H9 (cell line): Measurements from ENCODE around the gene DPAGT1. TPM values are rescaled to one million over a fixed set of nuclear protein-coding genes. Genes with fewer than 3 reads are reported as not detected.
A peak's percentile ranks its signal among the peaks of the same experiment; 100 is the strongest.

Experiments
- DNase-seq: peaks from one replicate; pipeline ENCODE4 v3.0.0-alpha.2; 2017
- H2AFZ ChIP-seq: one replicate; pipeline ENCODE4 v1.6.1; 2013; ENCODE audit warnings: mild to moderate bottlenecking, low read length, control low read depth, moderate library complexity
- H2AK5ac ChIP-seq: 2 replicates; pipeline ENCODE4 v1.6.1; 2013; ENCODE audit warnings: low read length, control low read depth, mixed read lengths; ENCODE audit not compliant: insufficient read length
- H2BK120ac ChIP-seq: one replicate; pipeline ENCODE4 v1.6.1; 2013; ENCODE audit warnings: low read depth, mild to moderate bottlenecking, low read length, control low read depth, inconsistent platforms; ENCODE audit not compliant: poor library complexity, severe bottlenecking
- H2BK12ac ChIP-seq: 2 replicates; pipeline ENCODE4 v1.6.1; 2013; ENCODE audit warnings: low read length, control low read depth, mixed read lengths, low read depth; ENCODE audit not compliant: insufficient read length
- H2BK15ac ChIP-seq: 2 replicates; pipeline ENCODE4 v1.6.1; 2013; ENCODE audit warnings: low read depth, low read length, control low read depth
- H2BK20ac ChIP-seq: one replicate; pipeline ENCODE4 v1.6.1; 2013; ENCODE audit warnings: low read depth, mild to moderate bottlenecking, low read length, control low read depth, inconsistent platforms; ENCODE audit not compliant: poor library complexity, severe bottlenecking
- H2BK5ac ChIP-seq: 2 replicates; pipeline ENCODE4 v1.6.1; 2013; ENCODE audit warnings: low read length, control low read depth, mixed read lengths; ENCODE audit not compliant: insufficient read length
- H3K14ac ChIP-seq: 2 replicates; pipeline ENCODE4 v1.6.1; 2013; ENCODE audit warnings: low read length, control low read depth; ENCODE audit not compliant: insufficient read depth
- H3K18ac ChIP-seq: 2 replicates; pipeline ENCODE4 v1.6.1; 2013; ENCODE audit warnings: low read depth, mild to moderate bottlenecking, mixed read lengths, low read length, control low read depth; ENCODE audit not compliant: insufficient read length
- H3K23ac ChIP-seq: 2 replicates; pipeline ENCODE4 v1.6.1; 2013; ENCODE audit warnings: low read length, control low read depth, mixed read lengths, low read depth; ENCODE audit not compliant: insufficient read length
- H3K23me2 ChIP-seq: 2 replicates; pipeline ENCODE4 v1.6.1; 2013; ENCODE audit warnings: low read depth, mild to moderate bottlenecking, mixed read lengths, low read length, control low read depth; ENCODE audit not compliant: insufficient read length, poor library complexity, severe bottlenecking
- H3K27ac ChIP-seq: 2 replicates; pipeline ENCODE4 v1.5.1; 2013; ENCODE audit warnings: low read length, control low read depth, mixed read lengths, low read depth; ENCODE audit not compliant: insufficient read length
- H3K27me3 ChIP-seq: 2 replicates; pipeline ENCODE4 v1.6.1; 2013; ENCODE audit warnings: low read length, control low read depth, inconsistent platforms; ENCODE audit not compliant: insufficient read depth
- H3K4ac ChIP-seq: 2 replicates; pipeline ENCODE4 v1.6.1; 2013; ENCODE audit warnings: low read depth, mild to moderate bottlenecking, control low read depth, inconsistent platforms, low read length, moderate library complexity
- H3K4me1 ChIP-seq: 2 replicates; pipeline ENCODE4 v1.6.1; 2013; ENCODE audit warnings: low read length, control low read depth, inconsistent platforms; ENCODE audit not compliant: insufficient read depth
- H3K4me2 ChIP-seq: 2 replicates; pipeline ENCODE4 v1.6.1; 2013; ENCODE audit warnings: low read length, control low read depth, mixed read lengths; ENCODE audit not compliant: insufficient read length, insufficient read depth
- H3K56ac ChIP-seq: 2 replicates; pipeline ENCODE4 v1.6.1; 2013; ENCODE audit warnings: low read depth, mild to moderate bottlenecking, mixed read lengths, low read length, control low read depth; ENCODE audit not compliant: insufficient read length
- H3K79me1 ChIP-seq: 2 replicates; pipeline ENCODE4 v1.6.1; 2013; ENCODE audit warnings: low read depth, mild to moderate bottlenecking, moderate library complexity, low read length, control low read depth, inconsistent platforms; ENCODE audit not compliant: insufficient read depth, poor library complexity, severe bottlenecking
- H3K79me2 ChIP-seq: 2 replicates; pipeline ENCODE4 v1.6.1; 2013; ENCODE audit warnings: low read length, control low read depth, inconsistent platforms; ENCODE audit not compliant: insufficient read depth
- H3K9ac ChIP-seq: 2 replicates; pipeline ENCODE4 v1.6.1; 2013; ENCODE audit warnings: low read length, control low read depth, mixed read lengths; ENCODE audit not compliant: insufficient read length; ENCODE audit errors: extremely low read depth
- H3K9me3 ChIP-seq: one replicate; pipeline ENCODE4 v1.6.1; 2013; ENCODE audit warnings: low read depth, low read length, inconsistent platforms; ENCODE audit not compliant: control insufficient read depth
- H3T11ph ChIP-seq: one replicate; pipeline ENCODE4 v1.6.1; 2013; ENCODE audit warnings: mild to moderate bottlenecking, low read length, control low read depth, inconsistent platforms
- H4K20me1 ChIP-seq: one replicate; pipeline ENCODE4 v1.6.1; 2013; ENCODE audit not compliant: control insufficient read depth, insufficient read length, insufficient read depth
- H4K5ac ChIP-seq: 2 replicates; pipeline ENCODE4 v1.6.1; 2013; ENCODE audit warnings: low read depth, mild to moderate bottlenecking, mixed read lengths, low read length, control low read depth; ENCODE audit not compliant: insufficient read length
- H4K8ac ChIP-seq: replicated peaks from 2 replicates; pipeline ENCODE4 v1.6.1; 2013; ENCODE audit warnings: low read length, control low read depth, mixed read lengths, low read depth; ENCODE audit not compliant: insufficient read length
- H4K91ac ChIP-seq: 2 replicates; pipeline ENCODE4 v1.6.1; 2013; ENCODE audit warnings: low read depth, mild to moderate bottlenecking, moderate library complexity, mixed read lengths, low read length, control low read depth; ENCODE audit not compliant: insufficient read length
- H3K27ac Mint-ChIP-seq, 3 experiments: 2 replicates in 2 of 3; 3 replicates in 1 of 3; pipeline ENCODE4 v1.8.0; 2020 to 2021; ENCODE audit warnings: mixed read lengths in 3 of 3, mild to moderate bottlenecking in 1 of 3, moderate library complexity in 1 of 3
- H3K27me3 Mint-ChIP-seq: 2 replicates; pipeline ENCODE4 v1.8.0; 2021; ENCODE audit warnings: low read depth, mild to moderate bottlenecking, moderate library complexity, mixed read lengths
- H3K36me3 Mint-ChIP-seq, 3 experiments: 2 replicates in 2 of 3; 3 replicates in 1 of 3; pipeline ENCODE4 v1.8.0; 2020 to 2021; ENCODE audit warnings: low read depth in 3 of 3, mixed read lengths in 3 of 3; ENCODE audit not compliant: insufficient read depth in 1 of 3
- H3K4me1 Mint-ChIP-seq, 2 experiments: 2 replicates each; pipeline ENCODE4 v1.8.0; 2020; ENCODE audit warnings: mixed read lengths in 2 of 2
- H3K4me3 Mint-ChIP-seq, 2 experiments: 2 replicates in 1 of 2; 3 replicates in 1 of 2; pipeline ENCODE4 v1.8.0; 2020 to 2021; ENCODE audit warnings: mild to moderate bottlenecking in 2 of 2, mixed read lengths in 2 of 2, moderate library complexity in 1 of 2
- H3K9me3 Mint-ChIP-seq, 2 experiments: 2 replicates in 1 of 2; 3 replicates in 1 of 2; pipeline ENCODE4 v1.8.0; 2020; ENCODE audit warnings: mild to moderate bottlenecking in 2 of 2, mixed read lengths in 2 of 2, moderate library complexity in 1 of 2
- WGBS: extraction: QIAGEN DNeasy Blood & Tissue Kit; methylation state at CpG from one replicate; pipeline ENCODE4 v1.1.7; 2013; ENCODE audit warnings: missing lambda C conversion rate, low lambda C conversion rate, mixed read lengths; ENCODE audit not compliant: insufficient read length; ENCODE audit errors: extremely low coverage; 5-methylcytosine and 5-hydroxymethylcytosine counted together
- long read RNA-seq: library from polyadenylated mRNA; unstranded; transcript quantifications from one replicate; pipeline ENCODE4 v2.0.0, GENCODE V29; 2020
- total RNA-seq: library from RNA; stranded (reverse); gene quantifications from 2 replicates; pipeline ENCODE4 v1.2.1, GENCODE V29; 2021
- TF ChIP-seq, protein P1 (sequence below): fragments of 200-600 bp; sonication (generic); conservative IDR thresholded peaks from 3 replicates; pipeline ENCODE4 v1.8.0; 2021; ENCODE audit warnings: antibody characterized with exemption, mild to moderate bottlenecking

Gene DPAGT1
- 43.6 and 44.5 TPM in 2 replicates for total RNA-seq
- long read RNA-seq, transcript DPAGT1-201 (9 exons, 2,205 nt), result major isoform, 129 of 190 reads
- long read RNA-seq, partial matches to known transcripts, result 24 of 190 reads
- long read RNA-seq, other reads (novel, unspliced or antisense), result 32 of 190 reads

DNA sequence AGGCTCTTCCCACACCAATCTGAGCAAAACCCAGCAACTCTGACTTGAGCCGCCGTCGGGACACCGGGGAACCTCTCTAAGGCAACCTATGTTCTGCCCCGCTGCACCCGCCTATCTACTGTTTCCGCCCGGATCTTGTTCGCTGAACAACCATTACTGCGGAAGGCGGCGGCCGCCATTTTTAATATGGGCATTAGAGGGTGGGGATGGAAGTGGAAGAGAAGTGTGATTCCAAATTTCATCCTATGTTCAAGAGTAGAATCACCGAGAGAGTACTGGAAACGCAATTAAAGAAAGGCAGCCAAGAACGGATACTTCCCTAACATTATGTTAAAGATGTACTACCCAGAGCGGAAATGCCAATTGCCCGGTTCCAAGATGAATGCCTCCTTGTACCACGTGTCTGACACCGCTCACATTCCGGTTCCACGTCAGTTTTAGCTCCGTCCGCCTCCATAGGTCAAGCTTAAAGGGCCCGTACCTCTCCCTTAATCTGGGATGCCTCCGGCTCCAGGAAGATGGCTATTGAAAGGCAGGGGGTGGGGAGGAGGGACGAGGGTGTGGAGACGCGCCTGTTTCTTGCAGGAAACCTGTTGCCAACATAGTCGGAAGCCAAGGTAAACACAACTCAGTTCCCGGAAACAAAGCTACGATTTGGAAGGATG lies at the start of gene DPAGT1:
Gene DPAGT1, minus strand, starts transcription at position 95 of the 665 bp plus-strand sequence. CDS start 198 bp downstream, outside the sequence.
- peak within 1 kb of the TSS; percentile 85 to 91 for H3K4me3 Mint-ChIP-seq
- peak within 1 kb of the TSS; percentile 25 for H4K5ac ChIP-seq
- H2AK5ac ChIP-seq, result no peak within 1 kb of the TSS
- H4K20me1 ChIP-seq, result no peaks in the 10 kb centered on the region
- no CpG with 5 or more reads among the region's 32 CpGs for WGBS
- no peak within 1 kb of the TSS for H3K56ac ChIP-seq
- no peaks in the 10 kb centered on the region; a peak in 1 of 5 replicates for H3K9me3 Mint-ChIP-seq
- H2BK15ac ChIP-seq, result no peak within 1 kb of the TSS
- no peak within 1 kb of the TSS for H3K23ac ChIP-seq
- peak; percentile 97 for DNase-seq
- no peaks in the 10 kb centered on the region; the same call in 1 of the 2 replicates for H3K79me2 ChIP-seq
- H3K4me1 ChIP-seq, result peaks cover 2% of the 10 kb centered on the region; the same call in 1 of the 2 replicates
- H3T11ph ChIP-seq, result no peak within 1 kb of the TSS
- peaks cover 20 to 26% (median 23%) of the 10 kb centered on the region in 3 experiments; a peak in 6 of 7 replicates for H3K36me3 Mint-ChIP-seq
- peaks cover 25 to 28% of the 10 kb centered on the region in 2 experiments for H3K4me1 Mint-ChIP-seq
- H2BK20ac ChIP-seq, result no peak within 1 kb of the TSS
- H3K27me3 Mint-ChIP-seq, result peaks cover 3% of the 10 kb centered on the region; the same call in 1 of the 2 replicates
- no peaks in the 10 kb centered on the region for H3K79me1 ChIP-seq
- no peaks in the 10 kb centered on the region for H3K9me3 ChIP-seq
- peak within 1 kb of the TSS; percentile 81 for H3K27ac ChIP-seq
- peak within 1 kb of the TSS; percentile 91 for H3K4me2 ChIP-seq
- H3K23me2 ChIP-seq, result peaks cover 19% of the 10 kb centered on the region
- H3K27me3 ChIP-seq, result no peaks in the 10 kb centered on the region
- no peak within 1 kb of the TSS for H4K91ac ChIP-seq
- H3K14ac ChIP-seq, result peak within 1 kb of the TSS; percentile 88; the same call in 1 of the 2 replicates
- H2BK5ac ChIP-seq, result peak within 1 kb of the TSS; percentile 27
- H2BK12ac ChIP-seq, result no peak within 1 kb of the TSS
- peak within 1 kb of the TSS; percentile 99 to 100 (median 100) for H3K27ac Mint-ChIP-seq
- TF ChIP-seq, protein P1, sequence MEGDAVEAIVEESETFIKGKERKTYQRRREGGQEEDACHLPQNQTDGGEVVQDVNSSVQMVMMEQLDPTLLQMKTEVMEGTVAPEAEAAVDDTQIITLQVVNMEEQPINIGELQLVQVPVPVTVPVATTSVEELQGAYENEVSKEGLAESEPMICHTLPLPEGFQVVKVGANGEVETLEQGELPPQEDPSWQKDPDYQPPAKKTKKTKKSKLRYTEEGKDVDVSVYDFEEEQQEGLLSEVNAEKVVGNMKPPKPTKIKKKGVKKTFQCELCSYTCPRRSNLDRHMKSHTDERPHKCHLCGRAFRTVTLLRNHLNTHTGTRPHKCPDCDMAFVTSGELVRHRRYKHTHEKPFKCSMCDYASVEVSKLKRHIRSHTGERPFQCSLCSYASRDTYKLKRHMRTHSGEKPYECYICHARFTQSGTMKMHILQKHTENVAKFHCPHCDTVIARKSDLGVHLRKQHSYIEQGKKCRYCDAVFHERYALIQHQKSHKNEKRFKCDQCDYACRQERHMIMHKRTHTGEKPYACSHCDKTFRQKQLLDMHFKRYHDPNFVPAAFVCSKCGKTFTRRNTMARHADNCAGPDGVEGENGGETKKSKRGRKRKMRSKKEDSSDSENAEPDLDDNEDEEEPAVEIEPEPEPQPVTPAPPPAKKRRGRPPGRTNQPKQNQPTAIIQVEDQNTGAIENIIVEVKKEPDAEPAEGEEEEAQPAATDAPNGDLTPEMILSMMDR, result no peak; the same call in 2 of the 3 replicates
- H3K9ac ChIP-seq, result peak within 1 kb of the TSS; percentile 89
- H3K18ac ChIP-seq, result peak within 1 kb of the TSS; percentile 97
- no peak within 1 kb of the TSS for H2BK120ac ChIP-seq
- H2AFZ ChIP-seq, result peak within 1 kb of the TSS; percentile 96
- H3K4ac ChIP-seq, result no peak within 1 kb of the TSS; the same call in 1 of the 2 replicates
- no peak within 1 kb of the TSS for H4K8ac ChIP-seq
